K562 (cell line): ENCODE measurements around the gene EIF5. TPM values are rescaled to one million over a fixed set of nuclear protein-coding genes. Genes with fewer than 3 reads are reported as not detected.
A peak's percentile ranks its signal among the peaks of the same experiment; 100 is the strongest.

Experiments used
- ATAC-seq: fragments of 200-7000 bp; cut with Tn5 transposase; 3 replicates; pipeline ENCODE4 v1.9.1; 2020; ENCODE audit warnings: moderate library complexity
- BruUV-seq: library from RNA; stranded (reverse); fragments of 400-500 nt; replicated peaks from 2 replicates; lab custom pipeline; 2021; lab: Mats Ljungman, UMichigan
- CTCF ChIA-PET: fragments of 300-600 bp; formaldehyde crosslinking; extraction: SDS; loops from one replicate; lab custom pipeline; 2021; ENCODE audit warnings: low intra/inter-chr PET ratio; lab: Yijun Ruan, JAX
- POLR2A ChIA-PET: fragments of 300-600, 350-650 bp; sonication (Branson Sonifier 250); formaldehyde crosslinking; extraction: SDS; loops from one replicate; lab custom pipeline; 2021; ENCODE audit warnings: antibody characterized with exemption, inconsistent platforms; lab: Yijun Ruan, JAX
- DNase-seq, 4 experiments: peaks; one replicate each; pipeline versions ENCODE4 v3.0.0 to v3.0.0-alpha.2; 2011 to 2018; ENCODE audit warnings: low spot score in 3 of 4, mixed read lengths in 3 of 4; ENCODE audit errors: extremely low read depth in 1 of 4
- FAIRE-seq: peaks from 2 replicates; lab custom pipeline; 2011; peaks lifted over from hg19 to GRCh38; lab: Jason Lieb, UNC
- H2AFZ ChIP-seq: 2 replicates; pipeline ENCODE4 v1.6.0; 2011; ENCODE audit warnings: low read depth, low read length, control low read depth, inconsistent platforms
- H3K27ac ChIP-seq: fragments of 200-600 bp; 3 replicates; pipeline ENCODE4 v1.8.0; 2011; ENCODE audit warnings: low read depth, mild to moderate bottlenecking, control low read depth, inconsistent platforms, low read length, moderate library complexity, mixed read lengths; ENCODE audit errors: extremely low read depth
- H3K27me3 ChIP-seq, 2 experiments: fragments of 300-600 bp in 1 of 2; 2 replicates in 1 of 2; 3 replicates in 1 of 2; pipeline versions ENCODE4 v1.6.0 to v1.8.0; 2011; ENCODE audit warnings: inconsistent platforms in 2 of 2, low read length in 2 of 2, mild to moderate bottlenecking in 1 of 2, mixed read lengths in 1 of 2, moderate library complexity in 1 of 2; ENCODE audit not compliant: control insufficient read depth in 2 of 2, insufficient read depth in 2 of 2
- H3K36me3 ChIP-seq: fragments of 300-600 bp; 3 replicates; pipeline ENCODE4 v1.8.0; 2011; ENCODE audit warnings: mild to moderate bottlenecking, low read length, inconsistent platforms; ENCODE audit not compliant: control insufficient read depth, insufficient read depth
- H3K4me1 ChIP-seq, 2 experiments: fragments of 200-600 bp in 1 of 2; replicated peaks in 1 of 2; 2 replicates in 1 of 2; 3 replicates in 1 of 2; pipeline versions ENCODE4 v1.5.1 to v1.8.0; 2011; ENCODE audit warnings: inconsistent platforms in 2 of 2, low read length in 2 of 2, mild to moderate bottlenecking in 1 of 2, mixed read lengths in 1 of 2, moderate library complexity in 1 of 2; ENCODE audit not compliant: control insufficient read depth in 2 of 2, insufficient read depth in 2 of 2
- H3K4me2 ChIP-seq: 2 replicates; pipeline ENCODE4 v1.6.1; 2011; ENCODE audit warnings: low read length, control low read depth, inconsistent platforms, mixed read lengths; ENCODE audit not compliant: insufficient read depth
- H3K4me3 ChIP-seq: fragments of 200-600 bp; sonication (generic), shearing (Covaris generic); 2 replicates; pipeline ENCODE4 v1.5.1; 2016; ENCODE audit warnings: control low read depth, inconsistent platforms
- H3K79me2 ChIP-seq: fragments of 200-600 bp; 3 replicates; pipeline ENCODE4 v1.8.0; 2011; ENCODE audit warnings: low read length, inconsistent platforms; ENCODE audit not compliant: control insufficient read depth, insufficient read depth
- H3K9ac ChIP-seq, 2 experiments: 2 replicates each; pipeline versions ENCODE4 v1.6.0 to v1.6.1; 2011; ENCODE audit warnings: low read depth in 2 of 2, low read length in 2 of 2, control low read depth in 1 of 2, inconsistent platforms in 1 of 2, mild to moderate bottlenecking in 1 of 2, mixed read lengths in 1 of 2; ENCODE audit not compliant: insufficient read depth in 1 of 2
- H3K9me1 ChIP-seq: one replicate; pipeline ENCODE4 v1.6.0; 2011; ENCODE audit warnings: inconsistent platforms, mild to moderate bottlenecking, low read length, moderate library complexity; ENCODE audit not compliant: control insufficient read depth, insufficient read depth
- H3K9me3 ChIP-seq: replicated peaks from 2 replicates; pipeline ENCODE4 v1.5.1; 2011; ENCODE audit warnings: low read depth, low read length, inconsistent platforms; ENCODE audit not compliant: control insufficient read depth, insufficient read depth
- H4K20me1 ChIP-seq: replicated peaks from 2 replicates; pipeline ENCODE4 v1.6.1; 2011; ENCODE audit warnings: low read length, inconsistent platforms, mixed read lengths; ENCODE audit not compliant: control insufficient read depth, insufficient read depth
- CBX2 ChIP-seq: fragments of 200-600 bp; sonication (generic); IDR thresholded peaks from one replicate; pipeline ENCODE4 v1.6.1; 2012; ENCODE audit warnings: mild to moderate bottlenecking, low read length, inconsistent platforms; ENCODE audit not compliant: insufficient read depth, poor library complexity, severe bottlenecking
- CXXC5 ChIP-seq: fragments of 250-450 bp; sonication (Bioruptor Pico); IDR thresholded peaks from 2 replicates; pipeline ENCODE4 v1.8.0; 2022; ENCODE audit warnings: inconsistent platforms, mild to moderate bottlenecking, moderate library complexity
- DDX20 ChIP-seq: fragments of 450-650 bp; IDR thresholded peaks from 2 replicates; pipeline ENCODE4 v1.6.1; 2016; ENCODE audit warnings: missing genetic modification characterization, low read depth, mild to moderate bottlenecking, missing compliant biosample characterization, moderate library complexity
- DIDO1 ChIP-seq: fragments of 450-650 bp; IDR thresholded peaks from 2 replicates; pipeline ENCODE4 v1.6.1; 2016; ENCODE audit warnings: low read depth, missing biosample characterization, missing genetic modification characterization
- FOXK1 ChIP-seq: sonication (generic); formaldehyde crosslinking; IDR thresholded peaks from 2 replicates; pipeline ENCODE4 v1.8.0; 2022; ENCODE audit warnings: missing genetic modification reagents, mild to moderate bottlenecking, borderline replicate concordance
- GTF3C2 ChIP-seq: IDR thresholded peaks from 3 replicates; pipeline ENCODE4 v1.6.1; 2011; ENCODE audit warnings: borderline replicate concordance, mild to moderate bottlenecking, moderate library complexity; ENCODE audit not compliant: insufficient read length; ENCODE audit errors: extremely low read depth
- MLLT1 ChIP-seq, 2 experiments: fragments of 450-650 bp; IDR thresholded peaks; 2 replicates each; pipeline ENCODE4 v1.6.1; 2016
- POLR2B ChIP-seq: fragments of 450-650 bp; IDR thresholded peaks from 2 replicates; pipeline ENCODE4 v1.6.1; 2018; ENCODE audit warnings: low read depth; ENCODE audit not compliant: partially characterized antibody
- PTTG1 ChIP-seq: fragments of 450-650 bp; IDR thresholded peaks from 2 replicates; pipeline ENCODE4 v1.6.1; 2016; ENCODE audit warnings: low read depth, mild to moderate bottlenecking, missing genetic modification characterization, missing compliant biosample characterization
- PURB ChIP-seq: sonication (generic); formaldehyde crosslinking; IDR thresholded peaks from 2 replicates; pipeline ENCODE4 v1.9.0; 2021; ENCODE audit warnings: low read depth, mild to moderate bottlenecking, missing genetic modification reagents
- RBBP5 ChIP-seq: fragments of 200-600 bp; sonication (generic); IDR thresholded peaks from 2 replicates; pipeline ENCODE4 v1.6.1; 2012; ENCODE audit warnings: borderline replicate concordance, mild to moderate bottlenecking, low read length, control low read depth, inconsistent platforms; ENCODE audit not compliant: insufficient read depth, poor library complexity, severe bottlenecking
- XRCC5 ChIP-seq: fragments of 200-400 bp; formaldehyde crosslinking; IDR thresholded peaks from 2 replicates; pipeline ENCODE4 v1.6.1; 2017; ENCODE audit warnings: low read depth, mild to moderate bottlenecking, low read length
- ZBTB12 ChIP-seq: fragments of 250-450 bp; sonication (Bioruptor Pico); IDR thresholded peaks from 2 replicates; pipeline ENCODE4 v1.4.0; 2020
- ZSCAN29 ChIP-seq: fragments of 450-650 bp; IDR thresholded peaks from 2 replicates; pipeline ENCODE4 v1.6.1; 2017
- WGBS: fragments of 100-300 bp; shearing (Covaris generic); methylation state at CpG from one replicate; pipeline ENCODE4 v1.1.6; 2016; ENCODE audit warnings: low coverage, mixed read lengths; ENCODE audit not compliant: insufficient coverage; ENCODE audit errors: missing lambda C conversion rate; 5-methylcytosine and 5-hydroxymethylcytosine counted together
- in situ Hi-C: fragments of 300-500 bp; cut with MboI; formaldehyde crosslinking; loops from 4 replicates; pipeline ENCODE4 v1.15.0; 2018; ENCODE audit warnings: inconsistent platforms, mixed read lengths
- intact Hi-C: fragments of 100-400 bp; cut with micrococcal nuclease; formaldehyde crosslinking; loops from 2 replicates; pipeline ENCODE4 v1.14.2; 2022
- polyA plus RNA-seq, 8 experiments: library from polyadenylated mRNA; depleted of rRNA in 4 of 8; stranded (reverse) in 5 of 8; unstranded in 3 of 8; fragments of >200 nt; fragmentation: Nextera tagmentation in 2 of 8; fragmentation: Illumina TruSeq in 1 of 8; extraction: Ambion mirVana in 2 of 8; extraction: Trizol in 1 of 8; gene quantifications; 2 replicates each; pipeline versions ENCODE4 v1.2.1 to v1.2.3, GENCODE V29; 2011 to 2014; ENCODE audit warnings: inconsistent platforms in 1 of 8, missing spikeins in 1 of 8
- total RNA-seq, 7 experiments: library from RNA; depleted of rRNA in 6 of 7; stranded (reverse); fragments of >200 nt in 6 of 7; fragmentation: Illumina TruSeq in 2 of 7; extraction: Trizol in 2 of 7; gene quantifications; 2 replicates each; pipeline versions ENCODE4 v1.2.1 to v1.2.3, GENCODE V29; 2011 to 2021; ENCODE audit warnings: low replicate concordance in 1 of 7

Gene EIF5
- total and polyA plus RNA-seq, 9 of the 15 experiments (the other 6 are each of a cell fraction or from before 2014, with no cell fraction given): 92.7 to 442 (median 190) TPM

GRCh38 chr14:103385929-103386712, 52.1 kb downstream of the EIF5 start:
- Histone ChIP-seq H4K20me1 (peaks cover 6% of the 10 kb centered on the region; the same call in 1 of the 2 replicates), H3K9ac (peak overlapping the region; percentile 83 to 97), H3K79me2 (peaks cover 61% of the 10 kb centered on the region), H2AFZ (no peak overlapping the region), H3K36me3 (peaks cover 8% of the 10 kb centered on the region; the same call in 2 of the 3 replicates), H3K27me3 (no peaks in the 10 kb centered on the region), H3K4me3 (peak overlapping the region; percentile 96), H3K4me1 (peaks cover 12 to 27% of the 10 kb centered on the region in 2 experiments; a peak in 4 of 5 replicates), H3K4me2 (peak overlapping the region; percentile 87), H3K27ac (peak overlapping the region; percentile 92), H3K9me3 (no peaks in the 10 kb centered on the region; the same call in 1 of the 2 replicates), H3K9me1 (no peaks in the 10 kb centered on the region)
- TSS peak; percentile 55 for BruUV-seq
- in situ Hi-C loops (loop anchor here (5.0 kb wide), 1 partner anchor 89 kb away; no protein-coding TSS in a partner anchor), intact Hi-C loops (loop anchor here (5.0 kb wide), 1 partner anchor 54 kb away; the partner anchor contains the start of gene EIF5)
- CTCF ChIA-PET: interaction anchor here (0.7 kb wide), 1 partner anchor 110 kb away, joined by 3 read pairs; no protein-coding TSS in a partner anchor
- DNase-seq (peak in 1 of 4 experiments; percentile 30), FAIRE-seq (peak; percentile 57), ATAC-seq (peak; percentile 18)
- WGBS: under 1% methylated on average over 42 of the region's 44 CpGs
- POLR2A ChIA-PET: interaction anchor here (0.7 to 1.5 kb wide), 3 partner anchors 8 to 52 kb away, joined by 3 read pairs; partner anchors contain the start of gene EIF5
- TF ChIP-seq ZBTB12 (CRISPR knock-in tag) (no peak), MLLT1 (IDR thresholded peaks at IDR 0.05) (0 out of 4 replicates have a peak, but pooled peaks of 1 of the 2 experiments have one; percentile 21), XRCC5 (no peak), POLR2B (no peak), DIDO1 (tag) (no peak), CXXC5 (no peak), FOXK1 (CRISPR knock-in tag) (no peak), RBBP5 (peak; percentile 1), CBX2 (no peak), DDX20 (tag) (no peak), ZSCAN29 (no peak), PTTG1 (tag) (no peak), PURB (CRISPR knock-in tag) (no peak), GTF3C2 (no peak)
